Renal cortex interstitium (tissue), 11 donors: ENCODE results near the gene TRPC4AP. TPM values are rescaled to one million over a fixed set of nuclear protein-coding genes. Genes with fewer than 3 reads are reported as not detected.

Experiments
- DNase-seq, 11 donors: peaks; one replicate each; pipeline ENCODE4 v3.0.0-alpha.2; 2013; ENCODE audit warnings: low read depth in 9 of 11, low spot score in 4 of 11; ENCODE audit errors: extremely low read depth in 1 of 11
- polyA plus RNA-seq, 3 donors: library from polyadenylated mRNA; unstranded; fragments of 120-200 nt; gene quantifications; one replicate each; pipeline ENCODE4 v1.2.1, GENCODE V29; 2013; ENCODE audit not compliant: insufficient read length in 3 of 3

The TRPC4AP gene
- polyA plus RNA-seq, 3 donors, result 66.6 to 69.2 (median 68.0) TPM

DNA sequence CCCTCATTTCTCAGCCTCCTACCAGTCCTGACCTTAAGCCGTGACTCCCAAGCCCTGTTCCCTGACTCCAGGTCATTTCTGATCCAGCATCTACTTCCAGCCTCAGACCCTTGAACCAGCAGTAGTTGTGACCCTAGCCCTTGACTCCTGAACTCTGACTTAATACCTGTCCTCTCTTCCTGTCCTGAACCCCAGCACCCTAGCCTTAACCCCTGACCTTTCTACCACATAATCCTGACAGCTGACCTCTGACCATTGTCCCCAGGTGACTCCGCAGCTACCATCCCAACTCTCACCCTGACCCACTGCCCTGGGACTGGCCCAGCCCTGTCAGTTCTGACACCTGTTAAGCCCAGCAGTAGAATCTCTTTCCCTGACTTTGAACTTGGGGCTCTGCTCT lies 94.8 kb downstream of the TRPC4AP start:
- no peak for DNase-seq

DNA sequence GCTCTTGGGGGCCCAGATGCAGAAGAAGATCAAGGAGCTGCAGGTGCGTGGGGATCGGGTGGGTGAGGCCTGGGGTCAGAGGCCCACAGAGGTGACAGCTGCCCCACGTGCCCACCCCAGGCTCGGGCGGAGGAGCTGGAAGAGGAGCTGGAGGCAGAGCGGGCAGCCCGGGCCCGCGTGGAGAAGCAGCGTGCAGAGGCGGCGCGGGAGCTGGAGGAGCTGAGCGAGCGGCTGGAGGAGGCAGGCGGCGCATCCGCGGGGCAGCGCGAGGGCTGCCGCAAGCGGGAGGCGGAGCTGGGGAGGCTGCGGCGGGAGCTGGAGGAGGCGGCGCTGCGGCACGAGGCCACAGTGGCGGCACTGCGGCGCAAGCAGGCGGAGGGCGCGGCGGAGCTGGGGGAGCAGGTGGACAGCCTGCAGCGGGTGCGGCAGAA lies 95.5 kb downstream of the TRPC4AP start:
- peak in 9 of 11 donors; percentile 20 to 52 (median 35) for DNase-seq

DNA sequence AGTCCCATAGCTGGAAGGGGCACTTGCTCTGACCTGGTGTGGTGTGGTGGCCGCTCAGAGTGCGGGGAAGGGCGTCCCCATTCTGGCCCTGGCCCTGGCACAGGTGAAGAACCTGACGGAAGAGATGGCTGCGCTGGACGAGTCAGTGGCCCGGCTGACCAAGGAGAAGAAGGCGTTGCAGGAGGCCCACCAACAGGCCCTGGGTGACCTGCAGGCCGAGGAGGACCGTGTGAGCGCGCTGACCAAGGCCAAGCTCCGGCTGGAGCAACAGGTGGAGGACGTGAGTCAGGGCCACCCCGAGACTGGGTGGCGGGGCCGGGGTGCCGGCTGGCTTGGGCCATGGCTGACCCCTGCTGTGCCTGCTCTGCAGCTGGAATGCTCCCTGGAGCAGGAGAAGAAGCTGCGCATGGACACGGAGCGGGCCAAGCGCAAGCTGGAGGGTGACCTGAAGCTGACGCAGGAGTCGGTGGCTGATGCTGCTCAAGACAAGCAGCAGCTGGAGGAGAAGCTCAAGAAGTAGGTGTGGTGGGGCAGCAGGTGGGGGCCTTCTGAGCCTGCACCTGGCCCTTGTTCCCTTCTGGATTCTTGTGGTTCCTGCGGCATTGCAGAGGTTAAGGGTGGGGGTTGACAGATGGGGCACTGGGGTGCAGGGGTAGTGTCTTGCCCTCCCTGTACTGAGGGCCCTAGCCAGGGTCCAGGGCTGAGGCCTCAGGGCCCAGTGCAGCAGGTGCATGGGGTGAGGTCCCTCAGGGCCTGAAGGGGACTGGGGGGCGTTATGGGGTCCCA lies 96.2 kb downstream of the TRPC4AP start:
- DNase-seq, result no peak

DNA sequence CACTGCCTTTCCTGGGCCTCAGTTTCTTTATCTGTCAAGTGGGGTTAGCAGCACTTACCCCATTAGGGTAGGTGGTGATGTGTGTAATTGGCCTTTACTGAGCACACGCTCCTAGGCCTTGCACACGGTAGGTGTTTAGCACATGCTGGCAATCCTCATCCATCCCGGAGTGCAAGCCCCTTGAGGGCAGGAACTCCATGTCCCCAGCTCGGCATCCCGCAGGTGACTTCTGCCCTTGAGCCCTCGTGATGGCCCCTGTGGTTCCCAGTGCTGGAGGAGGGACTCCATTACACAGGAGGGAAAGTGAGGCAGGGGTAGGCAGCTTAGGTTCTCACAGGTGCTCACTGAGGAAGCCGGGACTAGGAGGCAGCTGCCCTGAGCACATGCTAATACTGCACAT lies 96.9 kb downstream of the TRPC4AP start:
- DNase-seq, result no peak

DNA sequence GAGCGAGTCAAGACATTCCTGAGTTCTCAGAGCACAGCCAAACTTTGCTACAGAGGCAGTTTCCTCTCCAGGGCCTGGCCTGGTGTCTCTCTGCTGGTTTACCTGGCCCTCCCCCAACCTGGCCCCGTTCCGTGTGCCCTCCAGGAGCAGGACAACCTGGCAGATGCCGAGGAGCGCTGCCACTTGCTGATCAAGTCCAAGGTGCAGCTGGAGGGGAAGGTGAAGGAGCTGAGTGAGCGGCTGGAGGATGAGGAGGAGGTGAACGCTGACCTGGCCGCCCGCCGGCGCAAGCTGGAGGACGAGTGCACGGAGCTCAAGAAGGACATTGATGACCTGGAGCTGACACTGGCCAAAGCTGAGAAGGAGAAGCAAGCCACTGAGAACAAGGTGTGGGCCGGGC lies 97.4 kb downstream of the TRPC4AP start:
- no peak for DNase-seq

DNA sequence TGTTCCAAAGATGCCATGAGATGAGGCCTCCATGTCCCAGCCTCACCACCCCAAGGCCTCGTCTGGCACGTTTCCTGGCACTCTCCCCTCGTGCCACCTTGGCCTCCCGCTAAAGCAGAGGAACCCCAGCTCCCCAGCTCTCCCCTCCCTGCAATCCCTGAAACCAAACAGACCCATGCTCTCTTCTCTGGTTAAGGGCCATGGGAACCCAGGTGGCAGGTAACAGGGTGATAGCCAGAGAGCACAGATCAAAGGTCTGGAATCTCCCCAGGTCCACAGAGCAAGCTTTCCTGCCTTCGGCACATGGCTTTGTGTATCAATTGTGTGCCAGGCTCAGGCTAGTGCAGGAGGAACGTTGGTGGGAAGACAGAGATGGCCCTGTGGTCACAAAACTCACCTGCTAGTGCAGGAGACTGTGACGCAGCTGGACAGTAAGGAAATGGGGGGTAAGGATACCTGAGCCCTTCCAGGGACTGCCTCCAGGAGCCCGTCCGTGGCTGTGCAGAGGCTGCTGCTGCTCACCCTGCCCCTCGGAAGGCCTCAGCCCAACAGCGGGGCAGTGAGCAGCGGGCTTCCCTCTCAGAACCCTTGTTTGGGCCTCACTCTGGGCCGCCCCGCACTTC lies 98.0 kb downstream of the TRPC4AP start:
- no peak for DNase-seq

DNA sequence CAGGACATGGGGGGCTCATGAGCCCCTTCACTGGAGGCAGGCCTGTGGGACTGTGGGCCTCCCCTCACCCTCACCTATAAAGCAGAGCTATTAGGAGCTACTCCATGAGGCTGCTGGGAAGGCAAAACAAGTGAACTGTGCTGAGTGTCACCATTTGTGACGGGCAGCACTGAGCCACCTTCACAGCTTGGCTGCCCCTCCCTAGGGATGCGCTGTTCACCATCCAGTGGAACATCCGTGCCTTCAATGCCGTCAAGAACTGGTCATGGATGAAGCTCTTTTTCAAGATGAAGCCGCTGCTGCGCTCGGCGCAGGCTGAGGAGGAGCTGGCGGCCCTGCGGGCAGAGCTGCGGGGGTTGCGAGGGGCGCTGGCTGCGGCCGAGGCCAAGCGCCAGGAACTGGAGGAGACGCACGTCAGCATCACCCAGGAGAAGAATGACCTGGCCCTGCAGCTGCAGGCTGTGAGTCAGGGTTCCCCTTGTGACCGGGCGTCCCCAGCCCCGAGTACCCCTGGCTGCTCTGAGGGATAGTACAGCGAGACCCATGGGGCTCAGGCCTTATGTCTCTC lies 98.6 kb downstream of the TRPC4AP start:
- no peak for DNase-seq

DNA sequence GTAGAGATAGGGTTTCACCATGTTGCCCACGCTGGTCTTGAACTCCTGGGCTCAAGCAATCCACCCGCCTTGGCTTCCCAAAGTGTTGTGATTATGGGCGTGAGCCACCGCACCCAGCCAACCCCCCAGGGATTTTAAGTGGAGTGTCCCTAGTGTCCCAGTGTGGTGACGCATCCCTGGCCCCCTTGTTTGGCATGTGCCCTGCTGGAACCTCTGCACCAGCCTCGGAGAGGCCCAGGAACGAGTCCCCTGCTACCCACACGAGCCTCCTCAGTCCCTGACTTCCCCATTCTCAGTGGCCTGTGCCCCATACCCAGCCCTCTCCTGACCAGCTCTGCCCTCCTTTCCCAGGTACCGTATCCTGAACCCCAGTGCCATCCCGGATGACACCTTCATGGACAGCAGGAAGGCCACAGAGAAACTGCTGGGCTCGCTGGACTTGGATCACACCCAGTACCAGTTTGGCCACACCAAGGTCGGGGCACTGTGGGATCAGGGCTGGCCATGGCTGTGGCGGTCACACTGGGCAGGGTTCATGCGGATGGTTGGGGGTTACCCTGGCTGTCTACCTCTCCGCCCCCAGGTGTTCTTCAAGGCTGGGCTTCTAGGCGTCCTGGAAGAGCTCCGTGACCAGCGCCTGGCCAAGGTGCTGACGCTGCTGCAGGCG lies 99.7 kb downstream of the TRPC4AP start:
- DNase-seq, result no peak

DNA sequence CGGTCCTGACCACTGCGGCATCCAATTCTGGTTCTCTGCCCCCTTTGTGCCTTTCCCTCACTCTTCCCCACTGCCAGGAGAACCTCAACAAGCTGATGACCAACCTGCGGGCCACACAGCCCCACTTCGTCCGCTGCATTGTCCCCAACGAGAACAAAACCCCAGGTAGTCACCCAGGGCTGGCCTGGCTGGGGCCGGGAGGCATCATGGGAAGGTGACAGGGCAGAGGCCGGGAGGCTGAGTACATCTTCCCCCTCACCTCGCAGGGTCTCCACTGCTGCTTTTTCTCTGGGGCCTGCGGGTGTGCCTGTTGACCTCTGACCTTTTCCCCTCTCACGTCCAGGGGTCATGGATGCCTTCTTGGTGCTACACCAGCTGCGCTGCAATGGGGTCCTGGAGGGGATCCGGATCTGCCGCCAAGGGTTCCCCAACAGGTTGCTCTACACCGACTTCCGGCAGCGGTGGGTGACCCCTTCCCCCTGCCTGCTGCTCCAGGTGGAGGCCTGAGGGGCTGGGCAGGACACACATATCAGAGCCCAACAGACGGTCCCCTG lies 101.9 kb downstream of the TRPC4AP start:
- no peak for DNase-seq

DNA sequence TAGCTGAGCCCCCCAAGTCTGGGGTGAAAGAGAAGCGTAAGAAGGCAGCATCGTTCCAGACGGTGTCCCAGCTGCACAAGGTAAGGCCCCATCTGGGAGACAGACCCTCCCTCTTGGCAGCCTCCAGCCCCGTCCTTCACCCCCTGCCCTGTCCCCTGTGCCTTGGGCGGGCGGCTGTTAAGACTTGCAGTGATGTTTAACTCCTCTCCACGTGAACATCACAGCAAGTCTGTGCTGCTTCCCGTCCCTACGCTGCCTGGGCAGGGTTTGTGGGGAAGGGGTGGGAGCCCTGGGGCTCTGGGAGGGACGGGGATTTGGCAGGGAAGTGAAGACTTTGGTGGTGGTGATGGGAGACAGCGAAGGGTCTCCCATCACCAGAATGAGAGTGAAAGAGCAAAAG lies 102.4 kb downstream of the TRPC4AP start:
- DNase-seq, result no peak

DNA sequence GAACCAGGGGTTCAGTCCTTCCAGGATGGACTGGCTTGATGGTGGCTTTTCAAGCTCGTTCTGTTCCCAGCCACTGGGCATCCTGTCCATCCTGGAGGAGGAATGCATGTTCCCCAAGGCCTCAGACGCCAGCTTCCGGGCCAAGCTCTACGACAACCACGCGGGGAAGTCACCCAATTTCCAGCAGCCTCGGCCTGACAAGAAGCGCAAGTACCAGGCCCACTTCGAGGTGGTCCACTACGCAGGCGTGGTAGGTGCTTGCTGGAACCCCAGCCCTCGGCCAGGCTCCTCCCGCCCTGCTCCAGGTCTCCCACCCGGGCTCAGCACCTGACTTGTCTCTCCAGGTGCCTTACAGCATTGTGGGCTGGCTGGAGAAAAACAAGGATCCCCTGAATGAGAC lies 102.9 kb downstream of the TRPC4AP start:
- DNase-seq, result no peak

DNA sequence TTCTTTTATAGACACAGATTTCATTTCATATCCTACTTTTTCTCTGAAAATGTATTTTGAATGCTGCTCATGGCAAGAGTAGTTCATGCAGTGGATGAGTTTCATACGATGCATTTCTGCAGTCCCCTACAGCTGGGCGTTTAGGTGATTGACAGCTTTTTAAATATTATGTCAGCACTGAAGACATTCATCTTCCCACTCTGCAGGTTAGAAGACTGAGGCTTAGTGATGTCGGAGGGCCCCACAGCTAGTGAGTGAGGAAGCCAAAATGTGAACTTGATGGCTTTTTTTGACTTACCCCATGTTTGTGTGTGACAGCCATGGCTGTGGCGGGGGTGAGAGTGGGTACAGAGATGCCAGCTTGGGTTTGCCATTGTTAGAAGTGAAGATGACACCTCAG lies 103.5 kb downstream of the TRPC4AP start:
- DNase-seq, result no peak

DNA sequence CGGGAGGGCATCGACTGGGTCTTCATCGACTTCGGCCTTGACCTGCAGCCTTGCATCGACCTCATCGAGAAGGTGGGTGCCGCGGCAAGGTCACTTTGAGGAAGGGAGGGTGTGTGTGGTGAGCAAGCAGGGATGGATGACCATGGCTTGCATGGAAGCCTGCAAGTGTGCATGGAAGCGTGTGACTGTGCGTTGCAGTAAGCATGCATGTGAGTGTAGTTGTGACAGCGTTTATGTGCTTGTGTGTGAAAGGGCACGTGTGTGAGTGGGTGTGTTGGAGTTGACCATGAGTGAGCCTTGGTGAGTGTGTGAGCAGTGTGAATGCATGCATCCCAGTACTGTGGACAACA lies 104.4 kb downstream of the TRPC4AP start:
- no peak for DNase-seq

DNA sequence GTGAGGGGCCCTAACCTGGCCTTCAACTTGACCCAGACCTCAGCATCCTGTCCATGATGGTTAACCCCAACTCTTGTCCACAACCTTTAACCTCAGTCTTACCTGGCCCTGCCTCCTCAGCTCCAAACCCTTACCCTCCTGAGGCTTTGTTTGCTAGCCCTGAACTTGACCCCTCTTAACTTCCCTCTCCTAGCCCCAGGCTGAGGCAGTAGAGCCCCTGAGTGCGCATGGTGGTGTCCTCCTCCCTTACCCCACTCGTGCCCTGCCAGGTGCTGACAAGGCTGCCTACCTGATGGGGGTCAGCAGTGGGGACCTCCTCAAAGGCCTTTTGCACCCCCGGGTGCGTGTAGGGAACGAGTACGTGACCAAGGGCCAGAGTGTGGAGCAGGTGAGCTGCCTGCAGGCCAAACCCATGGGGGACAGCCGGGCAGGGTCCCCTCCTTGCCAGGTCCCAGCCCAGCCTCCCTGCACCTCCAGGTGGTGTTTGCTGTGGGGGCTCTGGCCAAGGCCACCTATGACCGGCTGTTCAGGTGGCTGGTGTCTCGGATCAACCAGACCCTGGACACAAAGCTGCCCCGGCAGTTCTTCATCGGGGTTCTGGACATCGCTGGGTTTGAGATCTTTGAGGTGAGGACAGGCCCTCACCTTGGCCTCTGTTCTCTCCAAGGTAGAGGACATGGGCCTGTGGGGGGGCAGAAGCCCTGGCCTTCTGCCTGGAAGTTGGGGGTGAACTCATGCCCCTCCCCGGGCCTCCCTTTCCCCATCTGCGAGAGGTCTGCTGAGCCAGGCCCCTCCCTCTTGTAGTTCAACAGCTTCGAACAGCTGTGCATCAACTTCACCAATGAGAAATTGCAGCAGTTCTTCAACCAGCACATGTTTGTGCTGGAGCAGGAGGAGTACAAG lies 105.1 kb downstream of the TRPC4AP start:
- DNase-seq, result peak in 2 of 11 donors; percentile 26 to 36

DNA sequence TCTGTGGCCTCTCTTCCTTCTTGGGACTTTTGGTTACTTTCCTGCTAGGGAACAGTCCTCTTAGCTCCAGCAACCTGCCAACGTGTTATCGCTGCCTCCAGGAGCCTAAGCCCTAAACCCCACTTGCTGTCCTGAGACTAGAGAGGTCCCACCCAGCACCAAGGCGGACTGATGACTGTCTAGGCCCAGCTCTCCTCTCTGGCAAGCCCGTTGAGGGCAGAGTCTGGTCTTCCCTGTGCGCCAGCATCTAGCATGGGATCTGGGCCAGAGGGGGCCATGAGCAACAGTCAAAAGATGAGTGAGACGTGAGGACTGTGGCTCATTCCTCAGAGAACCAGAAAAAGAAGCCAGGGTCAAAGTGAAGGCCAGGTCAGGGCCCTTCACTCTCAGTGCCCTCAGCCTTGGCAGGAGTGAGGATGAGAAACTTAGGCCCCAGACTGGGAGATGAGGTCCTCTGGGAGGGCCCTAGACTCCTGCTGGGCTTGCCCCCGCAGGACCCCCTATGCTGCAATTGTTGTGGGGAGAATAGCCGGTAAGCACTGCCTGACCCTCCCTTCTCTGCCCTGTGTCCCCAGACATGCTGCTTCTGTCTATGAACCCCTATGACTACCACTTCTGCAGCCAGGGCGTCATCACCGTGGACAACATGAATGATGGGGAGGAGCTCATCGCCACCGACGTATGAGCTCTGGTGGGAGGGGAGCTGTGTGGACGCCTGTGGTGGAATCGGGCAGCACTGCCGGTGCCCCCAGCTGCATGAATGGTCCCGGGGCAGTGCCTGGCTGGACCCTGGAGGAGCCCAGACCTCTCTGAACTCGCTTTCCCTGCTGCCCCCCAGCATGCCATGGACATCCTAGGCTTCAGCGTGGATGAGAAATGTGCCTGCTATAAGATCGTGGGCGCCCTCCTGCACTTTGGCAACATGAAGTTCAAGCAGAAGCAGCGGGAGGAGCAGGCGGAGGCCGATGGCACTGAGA lies 106.0 kb downstream of the TRPC4AP start:
- no peak for DNase-seq

DNA sequence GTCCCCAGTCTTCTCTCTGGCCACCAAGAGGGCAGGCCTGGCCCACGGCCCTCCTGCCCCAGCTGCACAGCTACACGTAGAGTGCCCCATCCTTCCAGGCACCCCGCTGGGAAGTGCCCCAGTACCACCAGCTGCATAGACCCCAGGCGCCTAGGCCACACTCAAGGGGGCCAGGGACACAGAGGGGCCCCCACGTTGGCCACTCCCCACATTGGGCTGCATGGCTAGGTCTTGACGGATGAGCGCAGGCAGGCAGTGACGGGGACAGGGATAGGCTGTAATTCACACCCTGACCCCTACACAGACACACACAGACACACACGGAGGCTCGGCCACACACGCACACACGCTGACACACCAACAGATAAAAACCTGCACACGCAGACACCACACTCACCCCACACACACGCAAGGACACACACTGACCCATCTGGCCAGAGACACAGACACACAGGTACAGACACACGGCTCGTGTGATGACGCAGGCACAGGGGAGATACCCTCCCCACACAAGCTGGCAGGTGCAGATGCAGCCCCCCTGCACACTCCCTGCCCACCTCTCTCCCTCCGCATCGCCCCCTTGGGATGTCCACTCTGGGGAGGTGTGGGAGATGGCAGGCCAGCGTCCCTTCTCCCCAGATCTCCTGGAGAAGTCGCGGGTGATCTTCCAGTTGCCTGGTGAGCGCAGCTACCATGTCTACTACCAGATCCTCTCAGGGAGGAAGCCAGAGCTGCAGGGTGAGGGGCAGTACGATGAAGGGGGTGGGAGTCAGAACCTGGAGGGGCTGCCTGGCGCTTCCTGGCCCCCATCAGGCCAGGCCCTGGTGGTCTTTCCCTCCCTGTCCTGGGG lies 106.9 kb downstream of the TRPC4AP start:
- no peak for DNase-seq

DNA sequence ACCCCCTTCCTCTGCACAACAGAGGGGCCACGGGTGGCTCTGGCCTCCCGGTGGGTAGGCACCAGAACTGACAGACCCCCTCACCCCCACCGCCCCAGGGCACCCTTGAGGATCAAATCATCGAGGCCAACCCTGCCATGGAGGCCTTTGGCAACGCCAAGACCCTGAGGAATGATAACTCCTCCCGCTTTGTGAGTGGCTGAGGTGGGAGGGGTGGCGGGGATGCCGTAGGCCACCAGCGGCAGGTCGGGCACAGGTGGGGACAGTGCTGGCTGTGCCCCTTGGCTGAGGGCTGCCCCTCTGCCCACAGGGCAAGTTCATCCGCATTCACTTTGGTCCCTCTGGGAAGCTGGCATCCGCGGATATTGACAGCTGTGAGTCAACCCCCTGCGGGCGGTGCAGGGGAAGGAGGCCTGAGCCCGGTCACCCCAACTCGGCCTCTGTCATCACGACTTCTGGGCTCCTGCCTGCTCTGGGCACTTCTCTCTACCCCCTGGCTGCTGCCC lies 107.8 kb downstream of the TRPC4AP start:
- no peak for DNase-seq
